Posterior vena cava (tissue), 2 donors: Measurements from ENCODE around the gene ANAPC2. TPM values are rescaled to one million over a fixed set of nuclear protein-coding genes. Genes with fewer than 3 reads are reported as not detected.

ENCODE experiments used
- DNase-seq: peaks from one replicate; pipeline ENCODE4 v3.0.0-alpha.2; 2020; ENCODE audit warnings: low spot score
- intact Hi-C, 2 donors: fragments of 100-400 bp; cut with DNase I; formaldehyde crosslinking; loops; one replicate each; pipeline versions ENCODE4 v1.14.1 to v1.14.2; 2022 to 2023
- total RNA-seq, 2 donors: library from RNA; stranded (reverse); fragmentation: NEBNext Ultra II Directional; extraction: Animal tissue kit (Norgen Biotek cat#: 25700); gene quantifications; one replicate each; pipeline ENCODE4 v1.2.1, GENCODE V29; 2021
- donor health status: DM: yes; HTN: yes; CAD: no.
- donor health status: DM: yes; HTN: yes; CAD: no.

Gene ANAPC2
- total RNA-seq, 2 donors from 2014 or later = 39.1 to 42.3 TPM

DNA sequence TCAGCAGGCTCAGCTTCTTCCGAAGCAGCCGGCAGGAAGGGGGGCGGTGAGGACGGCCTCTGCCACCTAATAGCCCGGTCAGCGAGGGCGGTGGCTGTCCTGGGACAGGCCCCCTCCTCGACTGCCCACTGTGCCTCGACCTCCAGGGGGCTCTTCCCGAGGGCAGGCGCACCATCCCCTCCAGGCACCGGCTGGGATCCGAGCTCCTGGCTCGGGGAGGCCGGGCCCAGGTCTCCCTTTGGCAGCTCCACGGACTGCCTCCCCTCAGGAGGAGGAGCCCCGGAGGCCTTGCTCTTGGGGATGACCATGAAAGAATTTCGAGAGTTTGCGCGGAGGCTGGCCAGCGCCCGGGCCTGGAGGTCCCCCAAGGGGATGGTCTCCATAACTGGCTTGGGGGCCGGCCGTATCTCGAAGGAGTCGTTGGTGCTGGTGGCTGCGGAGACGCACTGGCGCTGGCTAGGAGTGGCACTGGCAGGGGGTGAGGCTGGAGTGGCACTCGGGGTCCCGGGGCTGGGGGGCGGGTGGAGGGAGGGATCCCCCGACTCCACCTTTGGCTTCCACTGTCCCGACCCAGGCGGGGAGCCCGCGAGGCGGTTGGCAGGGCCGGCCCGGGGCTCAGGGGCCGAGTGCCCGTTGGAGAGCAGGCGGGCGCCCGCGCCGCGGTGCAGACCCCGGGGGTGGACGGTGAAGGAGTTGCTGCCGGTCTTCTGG lies 11.2 kb upstream of the ANAPC2 start:
- intact Hi-C loops = no loop called here
- no peak for DNase-seq

DNA sequence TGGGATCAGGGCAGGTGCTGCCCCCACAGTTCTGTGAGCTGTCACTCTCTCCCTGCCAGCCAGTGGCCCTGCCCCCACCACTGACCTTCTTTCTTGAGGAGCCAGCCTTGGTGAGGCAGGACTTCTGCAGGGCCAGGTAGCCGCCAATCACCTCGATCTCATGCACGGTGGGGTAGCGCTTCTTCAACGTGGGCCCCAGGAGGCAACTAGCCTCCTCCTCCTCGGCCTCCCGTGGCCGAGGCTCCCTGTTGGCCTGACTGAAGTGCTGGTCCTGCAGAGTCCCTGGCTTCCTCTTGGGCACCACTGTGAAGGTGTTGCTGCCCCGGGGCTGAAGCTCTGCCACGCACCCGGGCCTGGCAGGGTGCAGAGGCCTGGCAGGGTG lies 10.5 kb upstream of the ANAPC2 start:
- intact Hi-C loops = no loop called here
- DNase-seq = no peak

DNA sequence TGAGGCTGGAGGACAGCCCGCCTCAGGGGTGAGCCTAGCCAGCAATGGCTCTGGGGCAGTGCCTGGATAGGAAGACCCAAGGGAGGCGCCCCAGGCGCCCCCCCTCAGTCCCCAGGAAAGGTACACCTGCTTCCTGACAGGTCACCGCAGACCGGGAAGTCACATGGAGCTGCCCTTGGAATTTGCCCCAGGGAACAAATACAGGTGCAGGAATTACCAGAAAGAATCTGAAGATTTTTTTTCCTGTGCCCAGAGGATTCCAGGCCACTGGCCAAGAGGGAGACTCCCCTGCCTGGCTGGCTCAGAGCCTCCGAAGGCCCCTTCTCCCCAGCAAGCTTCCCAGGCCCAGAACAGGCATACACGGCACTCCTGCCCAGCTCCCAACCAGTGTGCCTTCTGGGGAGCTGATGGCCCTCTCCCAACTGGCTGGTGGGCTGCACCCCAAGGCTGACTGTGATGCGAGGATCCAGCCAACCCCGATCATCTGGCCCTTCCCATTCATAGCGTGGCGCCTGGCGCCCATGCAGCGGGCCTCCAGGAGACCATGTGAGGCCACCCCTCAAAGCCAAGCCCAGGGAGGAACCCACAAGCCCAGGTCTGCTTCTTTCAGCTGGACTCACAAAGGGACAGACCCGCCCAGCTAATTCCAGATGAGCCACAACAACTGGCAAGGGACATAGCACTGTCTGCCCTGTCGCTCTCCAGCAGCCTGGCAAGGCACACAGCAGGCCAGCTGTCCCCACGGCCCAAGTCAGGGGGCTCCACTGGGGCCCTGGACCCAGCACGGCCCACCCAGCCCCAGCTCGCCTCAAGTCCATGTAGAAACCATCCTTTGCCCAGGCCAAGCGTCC lies 9.9 kb upstream of the ANAPC2 start:
- intact Hi-C loops = no loop called here
- DNase-seq = no peak

DNA sequence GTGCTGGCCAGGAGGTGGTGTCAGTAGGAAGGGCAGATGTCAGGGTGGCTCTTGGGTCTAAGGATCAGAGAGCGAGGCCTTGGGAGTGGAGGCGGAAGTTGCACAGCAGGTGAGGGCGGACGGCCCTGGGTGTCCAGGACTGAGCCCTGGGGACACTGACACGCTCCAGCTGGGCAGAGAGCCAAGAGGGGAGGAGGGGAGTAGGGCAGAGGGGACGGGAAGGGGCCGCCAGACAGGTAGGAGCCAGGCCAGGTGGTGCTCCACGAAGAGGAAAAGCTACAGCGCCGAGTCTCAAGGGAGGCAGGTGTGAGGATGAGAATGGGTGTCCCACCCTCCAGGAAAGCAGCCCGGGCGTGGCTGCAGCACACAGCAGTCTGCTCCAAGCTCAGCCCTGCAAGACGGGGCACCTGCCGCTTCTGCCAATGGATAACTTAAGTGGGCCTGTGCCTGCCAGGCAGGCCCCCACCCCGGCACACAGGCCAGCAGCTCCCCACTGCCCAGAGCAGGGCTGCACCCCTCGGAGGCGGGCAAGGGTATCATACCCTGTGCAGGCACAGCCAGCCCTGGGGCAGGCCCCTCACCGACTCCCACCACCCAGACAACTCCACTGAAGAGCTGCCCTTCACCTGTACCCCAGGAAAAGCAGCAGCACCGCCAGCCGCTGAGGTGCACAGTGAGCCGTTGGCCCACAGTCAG lies 7.3 kb upstream of the ANAPC2 start:
- intact Hi-C loops = no loop called here
- DNase-seq = no peak

DNA sequence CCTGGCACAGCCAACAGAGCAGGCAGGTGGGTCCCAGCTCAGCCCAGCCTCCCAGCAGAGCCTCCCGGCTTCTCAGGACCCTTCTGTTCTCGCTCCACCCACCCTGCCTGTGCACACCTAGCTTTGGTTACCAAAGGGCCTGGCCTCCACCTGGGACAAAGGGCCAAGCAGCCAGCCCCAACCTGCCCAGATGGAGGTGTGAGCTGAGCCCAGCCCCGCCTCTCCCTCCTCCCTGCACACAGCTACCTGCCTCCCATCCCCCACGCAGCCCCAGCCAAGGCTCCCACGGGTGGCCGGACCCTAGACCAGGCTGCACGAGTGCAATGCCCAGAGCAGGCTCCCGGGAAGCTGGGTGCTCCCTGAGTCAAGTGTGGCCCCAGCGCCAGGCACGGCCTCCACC lies 6.5 kb upstream of the ANAPC2 start:
- DNase-seq = no peak
- intact Hi-C loops = no loop called here

DNA sequence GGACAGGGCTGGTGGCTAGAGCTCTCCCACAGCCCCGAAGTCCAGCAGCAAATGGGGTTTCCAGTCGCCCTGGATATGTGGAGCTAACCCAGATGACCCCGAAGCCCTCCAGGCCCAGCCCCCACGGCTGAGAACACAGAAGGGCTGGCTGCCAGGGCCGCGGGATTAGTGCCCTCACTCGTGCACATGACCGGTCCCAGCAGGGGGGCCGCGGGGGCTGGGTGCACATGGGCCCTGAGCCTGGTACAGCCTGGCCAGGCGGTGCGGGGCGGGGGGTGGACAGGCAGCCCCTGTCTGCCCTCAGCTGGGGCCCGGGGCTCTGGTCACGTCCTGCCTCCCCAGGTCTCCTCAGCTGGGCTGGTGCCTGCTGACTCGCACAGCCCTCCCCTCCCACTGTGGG lies 6.0 kb upstream of the ANAPC2 start:
- no peak for DNase-seq
- intact Hi-C loops = no loop called here

DNA sequence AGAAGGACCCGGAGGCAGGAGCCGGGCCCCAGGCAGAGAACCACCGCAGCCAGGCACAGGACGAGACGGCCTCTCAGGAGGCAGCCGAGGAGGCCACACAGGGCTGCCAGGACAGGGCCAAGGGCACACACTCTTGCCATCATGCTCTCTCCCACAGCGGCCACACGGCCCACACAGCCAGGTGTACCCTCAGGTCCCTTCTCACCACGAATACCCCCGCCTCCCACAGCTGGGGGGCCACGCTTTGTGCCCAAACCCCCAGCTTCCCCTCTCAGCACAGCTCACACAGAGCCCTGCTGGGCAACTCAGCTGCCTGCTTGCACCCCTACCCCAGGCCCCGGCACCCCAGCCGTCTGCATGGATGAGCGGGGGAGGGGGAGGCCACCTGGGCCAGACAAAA lies 5.4 kb upstream of the ANAPC2 start:
- intact Hi-C loops = no loop called here
- no peak for DNase-seq

DNA sequence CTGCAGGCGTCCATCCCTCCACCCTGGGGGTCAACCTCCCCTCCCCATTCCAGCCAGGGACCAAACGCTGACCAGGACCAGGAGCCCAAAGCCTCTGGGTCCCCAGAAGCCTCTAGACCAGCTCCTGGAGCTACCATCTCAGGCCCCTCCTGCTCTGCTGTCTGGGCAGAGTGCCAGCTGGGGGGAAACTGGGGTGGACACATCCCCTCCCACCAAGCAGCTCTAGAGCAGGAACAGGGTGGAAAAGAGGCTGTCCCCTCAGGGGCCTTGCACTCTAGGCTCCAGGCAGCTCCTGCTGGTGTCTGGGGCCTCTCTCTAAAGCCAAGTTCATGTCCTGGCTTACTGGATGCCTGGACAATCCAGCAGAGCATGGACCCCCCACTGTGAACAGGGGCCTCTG lies 4.5 kb upstream of the ANAPC2 start:
- no peak for DNase-seq
- intact Hi-C loops = no loop called here

DNA sequence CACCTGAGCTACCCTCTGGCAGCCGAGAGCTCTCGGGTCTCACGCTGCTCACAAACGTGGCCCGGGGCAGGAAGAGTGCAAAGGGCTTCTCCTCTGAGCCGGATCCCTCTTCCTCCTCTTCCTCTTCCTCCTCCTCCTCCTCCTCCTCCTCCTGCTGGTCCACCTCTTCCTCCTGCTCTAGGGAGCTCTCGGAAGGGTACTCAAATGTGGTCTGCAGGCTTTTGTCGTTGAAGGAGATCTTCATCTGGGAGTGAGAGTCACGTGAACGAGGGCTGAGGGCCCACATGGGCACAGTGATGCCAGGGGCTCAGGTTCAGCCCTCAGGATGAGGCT lies 4.1 kb upstream of the ANAPC2 start:
- DNase-seq = no peak
- intact Hi-C loops = no loop called here

DNA sequence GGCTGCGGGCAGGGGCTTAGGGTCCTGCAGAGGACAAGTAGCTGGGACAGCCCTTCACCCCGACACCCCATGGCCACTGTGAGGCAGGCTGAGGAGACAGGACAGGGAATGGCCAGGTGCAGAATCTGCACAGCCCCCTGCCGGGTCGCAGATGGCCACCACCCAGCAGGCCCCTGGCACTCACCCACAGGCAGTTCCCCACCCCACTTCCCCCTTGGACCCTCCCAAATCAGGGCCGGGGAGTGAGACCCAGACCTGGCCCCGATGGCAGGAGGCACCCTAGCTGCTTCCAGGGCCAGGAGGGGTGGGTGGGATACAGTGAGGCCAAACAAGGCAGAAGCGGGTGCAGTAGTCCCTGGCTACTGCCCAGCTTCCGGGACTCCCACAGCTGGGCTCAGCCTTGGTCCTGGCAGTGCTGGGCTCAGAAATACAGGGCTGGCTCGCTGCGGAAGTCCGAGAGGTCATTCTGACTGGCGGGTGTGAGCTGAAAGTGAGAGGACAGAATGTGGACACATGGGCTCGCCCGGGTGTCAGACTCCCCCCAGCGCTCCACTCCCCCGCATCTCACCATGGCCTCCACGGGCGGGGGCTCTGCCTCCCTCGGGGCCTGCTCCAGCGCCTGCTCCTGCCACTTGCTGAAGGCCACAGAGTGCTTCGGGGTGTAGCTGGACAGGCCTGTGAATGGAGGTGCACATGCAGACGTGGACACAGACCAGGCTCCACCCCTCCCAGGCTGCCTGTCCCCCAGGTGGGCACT lies 3.5 kb upstream of the ANAPC2 start:
- DNase-seq = no peak
- intact Hi-C loops = no loop called here

DNA sequence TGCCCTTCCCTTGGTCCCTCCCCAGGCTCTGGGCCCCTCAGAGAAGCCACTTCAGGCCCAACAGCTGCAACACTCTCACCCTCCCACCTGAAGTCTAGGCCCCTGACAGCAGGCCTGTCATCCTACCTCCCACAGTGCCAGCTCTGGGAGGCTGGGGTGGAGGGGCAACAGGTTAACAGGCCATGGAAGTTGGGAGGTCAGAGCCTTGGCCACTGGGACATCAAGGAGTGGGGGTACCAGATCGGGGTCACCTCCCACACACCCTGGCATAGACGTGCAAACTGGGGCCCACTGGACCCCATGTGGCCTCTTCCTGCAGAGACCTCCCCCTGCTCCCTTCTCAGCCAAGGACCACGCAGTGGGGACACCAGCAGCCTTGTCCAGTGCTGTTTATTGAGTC lies 2.9 kb upstream of the ANAPC2 start:
- no peak for DNase-seq
- intact Hi-C loops = no loop called here

DNA sequence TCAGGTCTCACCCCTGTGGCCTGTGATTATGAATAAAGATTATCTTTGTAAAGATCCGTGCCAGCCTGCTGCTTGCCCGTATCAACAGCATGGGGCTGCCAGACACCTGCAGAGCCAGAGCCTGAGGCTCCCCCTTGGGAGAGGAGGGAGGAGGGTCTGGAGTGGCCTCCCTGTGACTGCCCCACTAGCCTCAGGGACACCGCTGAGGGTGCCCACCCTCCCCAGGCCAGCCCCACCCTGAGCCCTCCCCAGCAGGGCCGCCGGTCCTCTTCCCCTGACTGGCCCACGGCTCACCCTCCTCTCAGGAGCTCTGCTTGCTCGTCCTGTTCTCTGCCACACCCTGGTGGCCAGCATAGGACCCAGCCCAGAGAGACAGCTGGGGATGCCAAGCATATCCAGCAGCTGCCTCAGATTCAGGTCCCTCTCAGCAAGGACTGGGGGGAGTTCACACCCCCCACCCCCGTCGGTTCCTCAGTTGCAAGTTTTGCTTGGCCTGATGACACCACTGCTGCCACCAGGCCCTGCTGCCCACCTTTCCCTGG lies 2.0 kb upstream of the ANAPC2 start:
- intact Hi-C loops = no loop called here
- no peak for DNase-seq

DNA sequence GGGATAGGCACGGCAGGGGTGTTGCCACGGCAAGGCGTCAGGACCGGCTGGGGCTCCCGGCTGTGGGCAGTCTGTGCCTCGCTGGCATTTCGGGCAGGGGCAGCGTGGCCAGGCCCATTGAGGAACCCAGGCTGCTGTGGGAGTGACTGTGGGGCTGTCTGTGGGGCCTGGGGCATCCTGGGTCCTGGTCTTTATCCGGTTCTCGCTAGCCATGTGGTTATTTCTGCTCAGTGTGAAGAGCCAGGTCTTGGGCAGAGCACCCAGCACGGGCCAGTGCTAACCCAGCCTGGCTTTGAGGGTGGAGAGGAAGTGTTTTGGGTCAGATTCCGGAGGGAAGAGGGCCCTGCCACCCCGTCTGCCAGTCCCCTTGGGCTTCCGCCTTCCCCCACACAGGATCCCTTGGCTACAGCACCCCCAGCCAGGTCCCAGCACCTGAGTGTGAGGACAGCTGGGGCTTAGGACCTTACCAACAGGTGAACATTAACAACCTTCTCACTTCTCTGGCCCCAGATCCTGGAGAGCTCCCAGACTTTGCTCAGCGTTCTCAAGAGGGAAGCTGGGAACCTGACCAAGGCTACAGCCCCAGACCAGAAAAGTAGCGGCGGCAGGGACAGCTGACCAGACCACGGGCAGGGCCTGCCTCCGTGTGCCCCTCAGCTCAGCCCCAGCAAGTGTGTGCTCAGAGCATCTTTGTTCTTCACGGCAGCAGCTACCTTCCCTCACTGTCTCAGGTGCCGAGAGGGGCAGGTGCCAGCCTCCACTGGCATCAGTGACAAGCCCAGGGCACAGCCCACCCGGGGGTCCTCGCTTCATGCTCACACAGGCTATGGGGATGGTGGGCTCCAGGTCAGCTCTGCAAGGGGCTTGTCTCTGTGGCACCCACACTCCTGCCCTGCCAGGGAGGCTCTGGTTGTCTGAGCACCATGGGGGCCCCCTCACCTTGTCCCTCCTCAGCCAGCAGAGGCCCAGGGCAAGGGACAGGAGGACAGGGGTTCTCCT lies 1.2 kb upstream of the ANAPC2 start:
- intact Hi-C loops = no loop called here

DNA sequence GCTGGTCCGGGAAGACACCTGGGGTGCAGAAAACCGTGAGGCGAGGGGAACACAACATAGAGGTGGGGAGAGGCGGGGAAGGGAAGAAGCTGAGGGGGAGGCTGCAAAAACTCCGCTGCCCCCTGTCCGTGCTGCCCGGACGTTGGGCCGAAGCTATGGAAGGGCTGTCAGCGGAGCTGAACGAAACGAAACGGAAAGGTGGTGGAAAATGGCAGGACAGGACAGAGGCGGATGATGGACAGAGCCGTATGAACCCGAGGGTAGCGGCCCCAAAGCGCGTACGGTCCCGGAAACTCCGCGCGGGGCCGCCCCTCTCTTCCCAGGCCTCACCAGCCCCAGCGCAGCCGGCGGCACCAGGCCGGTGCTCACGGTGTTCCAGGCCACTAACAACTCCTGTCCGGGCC lies 272 bp downstream of the ANAPC2 start:
- intact Hi-C loops = no loop called here
- DNase-seq = no peak

More for the DNA sequence above, 1.2 kb upstream of the ANAPC2 start:
- no peak for DNase-seq

DNA sequence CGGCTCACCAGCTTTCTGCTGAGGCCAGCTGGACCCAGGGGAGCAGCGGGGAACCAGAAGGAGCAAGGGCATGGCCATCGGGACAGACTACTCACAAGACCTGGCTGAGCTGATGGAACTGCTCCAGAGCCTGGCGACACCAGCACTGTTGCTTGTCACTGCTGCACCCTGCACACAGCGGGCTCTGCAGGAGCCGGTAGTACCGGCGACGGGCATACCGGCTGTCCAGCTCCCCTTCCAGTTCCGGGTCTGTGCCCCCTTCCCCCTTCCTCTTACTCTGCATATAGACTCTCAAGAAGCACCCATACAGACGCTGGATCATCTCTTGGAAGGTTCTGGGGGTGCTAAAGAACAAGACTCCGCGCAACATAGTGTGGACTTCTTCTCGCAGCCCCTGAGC lies 974 bp downstream of the ANAPC2 start:
- intact Hi-C loops = no loop called here
- no peak for DNase-seq

DNA sequence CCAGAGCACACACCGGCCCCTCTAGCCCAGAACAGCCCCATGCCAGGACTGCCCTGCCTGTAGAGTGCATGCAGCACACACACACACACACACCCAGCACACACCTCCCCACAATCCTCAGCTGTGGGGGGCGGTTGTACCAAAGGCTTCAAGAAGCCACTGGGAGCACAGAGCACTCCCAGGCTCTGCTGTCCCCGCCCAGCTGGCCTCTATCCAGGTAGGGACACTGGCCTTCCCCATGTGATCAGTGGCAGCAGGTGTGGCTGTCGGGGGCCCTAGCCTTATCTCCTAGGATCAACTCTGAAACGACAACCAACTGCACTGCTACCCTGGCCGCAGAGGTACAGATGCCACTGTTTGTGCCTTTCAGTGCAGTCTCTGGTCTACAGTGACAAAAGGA lies 2.0 kb downstream of the ANAPC2 start:
- intact Hi-C loops = no loop called here
- no peak for DNase-seq

DNA sequence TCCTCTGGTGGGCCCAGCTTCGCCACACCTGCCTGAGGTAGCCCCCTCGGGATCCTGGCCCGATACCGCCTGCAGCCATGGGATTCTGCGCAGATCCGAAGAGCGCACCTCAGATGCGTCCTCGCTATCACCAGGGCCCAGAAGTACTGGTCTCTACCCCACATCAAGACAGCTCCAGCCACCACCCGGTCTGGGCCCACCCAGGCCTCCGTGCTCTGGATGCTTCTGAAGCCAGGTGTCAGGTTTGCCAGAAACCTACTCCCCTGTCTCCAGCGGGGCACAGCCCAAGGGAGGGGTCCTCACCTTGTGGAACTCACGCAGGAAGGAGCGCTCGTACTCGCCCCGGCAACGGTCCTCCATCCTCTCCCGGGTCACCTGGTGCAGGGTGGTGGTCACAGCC lies 2.4 kb downstream of the ANAPC2 start:
- intact Hi-C loops = no loop called here

DNA sequence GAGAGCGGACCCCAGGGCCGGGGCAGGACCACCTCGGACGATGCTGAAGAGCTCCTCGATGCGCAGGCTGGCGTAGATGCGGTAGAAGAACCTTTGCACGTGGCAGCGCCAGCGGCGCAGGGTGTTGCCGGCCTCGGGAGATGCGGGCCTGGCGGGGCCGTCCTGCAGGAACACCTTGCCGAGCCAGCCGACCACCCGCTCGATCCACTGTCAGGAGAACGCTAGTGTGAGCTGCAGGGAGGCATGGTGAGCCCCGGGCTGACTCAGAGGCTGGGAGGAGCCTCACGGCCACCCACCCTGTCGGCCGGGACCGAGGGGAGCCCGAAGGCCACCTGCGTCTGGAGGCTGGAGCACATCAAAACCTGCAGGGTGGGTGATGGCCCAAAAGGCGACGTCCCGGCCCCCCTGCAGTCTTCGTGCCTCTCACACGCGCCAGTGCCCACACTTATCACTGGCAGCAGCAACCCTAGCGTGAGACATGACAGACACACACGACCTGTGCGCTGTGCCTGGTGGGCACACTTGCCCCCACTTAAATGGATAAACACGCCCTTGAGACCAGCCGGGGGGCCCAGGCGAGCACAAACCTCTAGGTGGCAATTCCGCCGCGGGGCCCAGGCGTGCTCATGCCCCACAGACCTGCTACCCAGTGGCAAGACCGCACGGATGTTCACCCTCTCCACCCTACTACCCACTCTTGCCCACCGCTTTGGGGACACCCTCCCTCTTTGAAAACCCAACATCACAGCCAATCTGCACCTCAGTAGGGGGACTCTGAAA lies 3.3 kb downstream of the ANAPC2 start:
- intact Hi-C loops = no loop called here
- no peak for DNase-seq

More for the DNA sequence above, 2.4 kb downstream of the ANAPC2 start:
- no peak for DNase-seq
